ENCODE data around the gene RNF125. TPM values are rescaled to one million over a fixed set of nuclear protein-coding genes. Genes with fewer than 3 reads are reported as not detected.

Gene RNF125
- total RNA-seq, 3 donors from 2014 or later = 7.5 to 18.7 (median 8.9) TPM

DNA sequence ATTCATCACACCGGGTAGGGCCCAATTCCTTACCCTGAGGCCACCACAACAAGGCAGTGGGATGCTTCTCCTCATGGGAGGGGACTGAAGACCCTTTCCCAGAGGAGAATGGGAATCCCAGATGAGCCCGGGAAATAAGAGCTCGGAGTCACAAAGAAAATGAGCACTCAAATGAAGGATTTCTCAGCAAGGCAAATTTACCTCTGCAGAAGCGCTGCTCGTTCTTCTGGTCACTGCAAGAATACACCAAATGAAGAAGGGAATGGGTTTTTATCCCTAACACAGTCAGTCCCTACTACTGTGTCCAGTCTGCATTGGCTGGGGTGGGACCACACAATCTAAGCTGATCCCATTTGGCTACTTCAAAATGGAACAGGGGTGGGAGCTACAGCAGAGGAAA lies 40.0 kb upstream of the RNF125 start:
- H3K4me3 ChIP-seq = no peak overlapping the region
- intact Hi-C loops (cut with DNase I, micrococcal nuclease) = loop anchor here in 1 of 2 donors (10.0 kb wide), 1 partner anchor 424 kb away; no protein-coding TSS in a partner anchor

DNA sequence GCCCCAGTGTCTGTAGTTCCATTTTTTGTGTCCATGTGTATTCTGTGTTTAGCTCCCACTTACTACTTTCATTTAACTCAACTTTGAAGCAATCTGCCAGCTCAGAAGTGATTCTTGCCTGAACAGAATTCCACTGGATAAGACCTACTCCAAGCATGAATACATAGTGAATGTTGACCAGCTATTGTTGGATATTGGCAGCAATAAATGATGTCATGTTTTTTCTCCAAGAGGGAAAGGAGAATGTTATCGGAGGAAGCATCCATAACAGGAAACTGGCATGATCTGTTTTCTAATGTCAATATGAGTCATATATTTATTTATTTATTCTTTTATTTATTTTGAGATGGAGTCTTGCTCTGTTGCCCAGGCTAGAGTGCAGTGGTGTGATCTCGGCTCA lies 38.9 kb upstream of the RNF125 start:
- intact Hi-C loops (cut with DNase I, micrococcal nuclease) = loop anchor here in 1 of 2 donors (10.0 kb wide), 1 partner anchor 425 kb away; no protein-coding TSS in a partner anchor
- no peak for DNase-seq

More for the DNA sequence above, 40.0 kb upstream of the RNF125 start:
- DNase-seq (no peak), ATAC-seq (no peak)
- peaks cover 30% of the 10 kb centered on the region for H3K9me3 ChIP-seq
- no peaks in the 10 kb centered on the region for H3K4me1 ChIP-seq (ENCODE audit: low read depth)
- TF ChIP-seq, protein P1, sequence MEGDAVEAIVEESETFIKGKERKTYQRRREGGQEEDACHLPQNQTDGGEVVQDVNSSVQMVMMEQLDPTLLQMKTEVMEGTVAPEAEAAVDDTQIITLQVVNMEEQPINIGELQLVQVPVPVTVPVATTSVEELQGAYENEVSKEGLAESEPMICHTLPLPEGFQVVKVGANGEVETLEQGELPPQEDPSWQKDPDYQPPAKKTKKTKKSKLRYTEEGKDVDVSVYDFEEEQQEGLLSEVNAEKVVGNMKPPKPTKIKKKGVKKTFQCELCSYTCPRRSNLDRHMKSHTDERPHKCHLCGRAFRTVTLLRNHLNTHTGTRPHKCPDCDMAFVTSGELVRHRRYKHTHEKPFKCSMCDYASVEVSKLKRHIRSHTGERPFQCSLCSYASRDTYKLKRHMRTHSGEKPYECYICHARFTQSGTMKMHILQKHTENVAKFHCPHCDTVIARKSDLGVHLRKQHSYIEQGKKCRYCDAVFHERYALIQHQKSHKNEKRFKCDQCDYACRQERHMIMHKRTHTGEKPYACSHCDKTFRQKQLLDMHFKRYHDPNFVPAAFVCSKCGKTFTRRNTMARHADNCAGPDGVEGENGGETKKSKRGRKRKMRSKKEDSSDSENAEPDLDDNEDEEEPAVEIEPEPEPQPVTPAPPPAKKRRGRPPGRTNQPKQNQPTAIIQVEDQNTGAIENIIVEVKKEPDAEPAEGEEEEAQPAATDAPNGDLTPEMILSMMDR (IDR thresholded peaks at IDR 0.05) = no peak
- H3K36me3 ChIP-seq (ENCODE audit: low read depth) = no peaks in the 10 kb centered on the region

DNA sequence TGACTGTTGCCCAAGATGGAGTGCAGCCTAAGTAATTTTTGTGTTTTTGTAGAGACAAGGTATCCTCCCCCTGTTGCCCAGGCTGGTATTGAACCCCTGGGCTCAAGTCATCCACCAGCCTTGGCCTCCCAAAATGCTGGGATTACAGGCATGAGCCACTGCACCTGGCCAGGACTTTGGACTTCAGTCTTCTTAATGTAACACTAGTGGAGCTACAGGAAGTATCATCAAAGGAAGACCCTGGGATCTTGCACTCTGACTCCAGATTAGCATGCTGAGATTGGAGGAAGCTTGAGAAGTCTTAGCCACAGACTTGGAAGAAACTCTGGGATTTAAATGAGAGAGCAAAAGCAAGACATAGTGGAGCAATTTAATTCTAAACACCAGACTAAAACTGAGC lies 37.8 kb upstream of the RNF125 start:
- TF ChIP-seq, protein P1 (IDR thresholded peaks at IDR 0.05) = no peak
- no peak for DNase-seq
- Histone ChIP-seq H3K9me3 (peaks cover 15% of the 10 kb centered on the region), H3K36me3 (ENCODE audit: low read depth) (no peaks in the 10 kb centered on the region), H3K4me1 (ENCODE audit: low read depth) (no peaks in the 10 kb centered on the region), H3K4me3 (no peak overlapping the region)
- intact Hi-C loops (cut with DNase I, micrococcal nuclease) = no loop called here
- peak; percentile 16 for ATAC-seq

More for the DNA sequence above, 38.9 kb upstream of the RNF125 start:
- H3K36me3 ChIP-seq (ENCODE audit: low read depth) = no peaks in the 10 kb centered on the region
- no peak overlapping the region for H3K4me3 ChIP-seq
- H3K4me1 ChIP-seq (ENCODE audit: low read depth) = no peaks in the 10 kb centered on the region
- TF ChIP-seq, protein P1 (IDR thresholded peaks at IDR 0.05) = no peak
- peaks cover 19% of the 10 kb centered on the region for H3K9me3 ChIP-seq
- no peak for ATAC-seq

DNA sequence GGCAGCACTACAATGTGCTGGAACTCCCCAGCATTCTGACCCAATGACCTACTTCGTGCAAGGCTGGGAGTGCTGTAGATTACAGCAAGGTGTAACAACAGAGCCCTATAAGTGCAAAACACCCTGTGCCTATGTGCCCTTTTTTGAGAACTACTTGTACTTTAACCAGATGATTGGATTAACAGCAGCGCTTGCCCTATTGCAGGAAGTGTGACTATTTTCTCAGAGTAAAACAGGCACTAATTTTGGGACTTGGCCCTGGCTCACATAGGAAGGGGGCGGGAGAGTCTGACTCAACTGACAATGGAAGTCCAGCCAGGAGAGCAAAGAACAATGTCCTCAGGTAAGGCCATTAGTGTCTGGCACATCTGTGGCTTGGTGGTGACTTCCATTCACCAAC lies 35.6 kb upstream of the RNF125 start:
- TF ChIP-seq, protein P1 (IDR thresholded peaks at IDR 0.05) = no peak

DNA sequence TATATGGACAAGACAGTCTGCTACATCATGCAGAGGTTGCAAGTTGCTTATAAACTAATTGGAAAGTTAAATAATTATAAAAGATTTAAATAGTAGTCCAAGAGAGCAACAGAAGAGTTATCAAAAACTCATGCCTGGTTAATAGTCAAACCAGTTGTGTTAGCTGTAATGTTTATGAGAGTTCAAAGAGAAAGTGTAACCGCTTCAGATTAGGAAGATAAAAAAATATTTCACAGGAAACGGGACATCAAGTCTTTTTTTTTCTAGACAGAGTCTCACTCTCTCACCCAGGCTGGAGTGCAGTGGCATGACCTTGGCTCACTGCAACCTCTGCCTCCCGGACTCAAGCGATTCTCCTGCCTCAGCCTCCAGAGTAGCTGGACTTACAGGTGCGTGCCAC lies 34.6 kb upstream of the RNF125 start:
- H3K4me3 ChIP-seq = no peak overlapping the region
- DNase-seq = no peak
- intact Hi-C loops (cut with DNase I, micrococcal nuclease) = no loop called here
- peak; percentile 6 for ATAC-seq
- TF ChIP-seq, protein P1 (IDR thresholded peaks at IDR 0.05) = no peak
- no peaks in the 10 kb centered on the region for H3K4me1 ChIP-seq (ENCODE audit: low read depth)
- peaks cover 4% of the 10 kb centered on the region for H3K9me3 ChIP-seq
- H3K36me3 ChIP-seq (ENCODE audit: low read depth) = no peaks in the 10 kb centered on the region

More for the DNA sequence above, 35.6 kb upstream of the RNF125 start:
- peaks cover 14% of the 10 kb centered on the region for H3K9me3 ChIP-seq
- intact Hi-C loops (cut with DNase I, micrococcal nuclease) = no loop called here
- no peaks in the 10 kb centered on the region for H3K36me3 ChIP-seq (ENCODE audit: low read depth)
- peak; percentile 91 for ATAC-seq
- DNase-seq = peak in 1 of 3 donors; percentile 40
- H3K4me3 ChIP-seq = no peak overlapping the region
- no peaks in the 10 kb centered on the region for H3K4me1 ChIP-seq (ENCODE audit: low read depth)

DNA sequence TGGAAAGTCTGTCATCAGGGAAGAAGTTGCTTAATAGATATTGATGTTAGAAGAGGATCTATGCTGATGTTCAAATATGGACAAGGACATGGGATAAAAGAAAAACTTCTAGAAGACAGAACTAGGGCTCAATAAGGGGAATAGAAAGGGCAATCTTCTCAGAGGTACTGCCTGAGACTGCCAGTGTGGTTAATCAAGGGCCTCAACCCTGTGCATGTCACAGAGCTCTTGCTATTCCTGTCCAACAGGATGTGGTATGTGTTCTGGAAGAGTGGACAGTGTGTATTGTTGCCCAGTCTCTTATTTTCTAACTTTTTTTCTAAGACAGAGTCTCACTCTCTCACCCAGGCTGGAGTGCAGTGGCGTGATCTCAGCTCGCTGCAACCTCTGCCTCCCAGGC lies 27.8 kb upstream of the RNF125 start:
- intact Hi-C loops (cut with DNase I, micrococcal nuclease) = no loop called here
- DNase-seq (no peak), ATAC-seq (no peak)
- no peaks in the 10 kb centered on the region for H3K4me1 ChIP-seq (ENCODE audit: low read depth)
- H3K36me3 ChIP-seq (ENCODE audit: low read depth) = no peaks in the 10 kb centered on the region
- no peak overlapping the region for H3K4me3 ChIP-seq
- H3K9me3 ChIP-seq = no peaks in the 10 kb centered on the region
- TF ChIP-seq, protein P1 (IDR thresholded peaks at IDR 0.05) = no peak
